IPS DF 6.9 (cell line): Measurements from ENCODE around the gene SMG9.

Experiments used
- DNase-seq: peaks from one replicate; pipeline ENCODE4 v3.0.0-alpha.2; 2013; ENCODE audit warnings: low read depth, low spot score
- H3K27ac ChIP-seq: one replicate; pipeline ENCODE4 v1.5.1; 2013; ENCODE audit warnings: low read length, control low read depth
- H3K27me3 ChIP-seq: 2 replicates; pipeline ENCODE4 v1.6.1; 2013; ENCODE audit warnings: mild to moderate bottlenecking, low read length; ENCODE audit not compliant: control insufficient read depth, insufficient read depth
- H3K36me3 ChIP-seq: 2 replicates; pipeline ENCODE4 v1.6.1; 2013; ENCODE audit warnings: low read length; ENCODE audit not compliant: control insufficient read depth, insufficient read depth
- H3K4me1 ChIP-seq: 2 replicates; pipeline ENCODE4 v1.6.1; 2013; ENCODE audit warnings: low read length; ENCODE audit not compliant: control insufficient read depth, insufficient read depth
- H3K4me3 ChIP-seq: 2 replicates; pipeline ENCODE4 v1.5.1; 2013; ENCODE audit warnings: mild to moderate bottlenecking, low read length
- H3K9me3 ChIP-seq: 2 replicates; pipeline ENCODE4 v1.6.1; 2013; ENCODE audit warnings: low read length, inconsistent platforms; ENCODE audit not compliant: control insufficient read depth, insufficient read depth
- WGBS: extraction: QIAGEN DNeasy Blood & Tissue Kit; methylation state at CpG from one replicate; pipeline ENCODE4 v1.1.7; 2013; ENCODE audit warnings: mixed read lengths, missing lambda C conversion rate; ENCODE audit not compliant: insufficient read length, insufficient coverage; 5-methylcytosine and 5-hydroxymethylcytosine counted together

The SMG9 gene

GRCh38 chr19:43755256-43755801 lies 567 bp upstream of the SMG9 start:
- H3K27me3 ChIP-seq = no peaks in the 10 kb centered on the region
- H3K27ac ChIP-seq = no peak overlapping the region
- no CpG with 5 or more reads among the region's 28 CpGs for WGBS
- no peaks in the 10 kb centered on the region for H3K9me3 ChIP-seq
- H3K4me1 ChIP-seq = no peaks in the 10 kb centered on the region; the same call in 1 of the 2 replicates
- no peak for DNase-seq
- H3K4me3 ChIP-seq = peak overlapping the region; percentile 51; the same call in 1 of the 2 replicates
- H3K36me3 ChIP-seq = no peaks in the 10 kb centered on the region

- no peaks in the 10 kb centered on the region; the same call in 1 of the 2 replicates for H3K4me1 ChIP-seq
- no peaks in the 10 kb centered on the region for H3K27me3 ChIP-seq
- H3K4me3 ChIP-seq = peak overlapping the region; percentile 51; the same call in 1 of the 2 replicates
- H3K36me3 ChIP-seq = no peaks in the 10 kb centered on the region
- DNase-seq = no peak
- H3K27ac ChIP-seq = no peak overlapping the region
- WGBS = no CpG with 5 or more reads among the region's 11 CpGs
- H3K9me3 ChIP-seq = no peaks in the 10 kb centered on the region
Measured at GRCh38 chr19:43754253-43754502, 584 bp downstream of the SMG9 start.

GRCh38 chr19:43752287-43752875 lies 2.4 kb downstream of the SMG9 start:
- H3K4me3 ChIP-seq = no peak overlapping the region
- H3K27ac ChIP-seq = no peak overlapping the region
- H3K27me3 ChIP-seq = no peaks in the 10 kb centered on the region
- H3K9me3 ChIP-seq = no peaks in the 10 kb centered on the region
- WGBS = no CpG with 5 or more reads among the region's 6 CpGs
- peaks cover 8% of the 10 kb centered on the region; the same call in 1 of the 2 replicates for H3K36me3 ChIP-seq
- DNase-seq = no peak
- no peaks in the 10 kb centered on the region; the same call in 1 of the 2 replicates for H3K4me1 ChIP-seq

GRCh38 chr19:43751466-43752220 lies 3.1 kb downstream of the SMG9 start:
- Histone ChIP-seq H3K4me3 (no peak overlapping the region), H3K4me1 (no peaks in the 10 kb centered on the region; the same call in 1 of the 2 replicates), H3K36me3 (peaks cover 14% of the 10 kb centered on the region; the same call in 1 of the 2 replicates), H3K27ac (no peak overlapping the region), H3K27me3 (no peaks in the 10 kb centered on the region), H3K9me3 (no peaks in the 10 kb centered on the region)
- no peak for DNase-seq
- no CpG with 5 or more reads among the region's 4 CpGs for WGBS

- no CpG with 5 or more reads among the region's 1 CpG for WGBS
- Histone ChIP-seq H3K4me1 (no peaks in the 10 kb centered on the region; the same call in 1 of the 2 replicates), H3K27ac (no peak overlapping the region), H3K4me3 (no peak overlapping the region), H3K9me3 (no peaks in the 10 kb centered on the region), H3K27me3 (no peaks in the 10 kb centered on the region), H3K36me3 (peaks cover 14% of the 10 kb centered on the region; the same call in 1 of the 2 replicates)
- DNase-seq = no peak
Measured at GRCh38 chr19:43749898-43750297, 4.9 kb downstream of the SMG9 start.

- DNase-seq = no peak
- no peaks in the 10 kb centered on the region for H3K9me3 ChIP-seq
- no peak overlapping the region for H3K4me3 ChIP-seq
- H3K27me3 ChIP-seq = no peaks in the 10 kb centered on the region
- H3K27ac ChIP-seq = no peak overlapping the region
- WGBS = no CpG with 5 or more reads among the region's 7 CpGs
- peaks cover 17% of the 10 kb centered on the region for H3K36me3 ChIP-seq
- H3K4me1 ChIP-seq = no peaks in the 10 kb centered on the region; the same call in 1 of the 2 replicates
Measured at GRCh38 chr19:43749152-43749551, 5.6 kb downstream of the SMG9 start.

- H3K4me3 ChIP-seq = no peak overlapping the region
- WGBS = no CpG with 5 or more reads among the region's 4 CpGs
- H3K27ac ChIP-seq = no peak overlapping the region
- H3K9me3 ChIP-seq = no peaks in the 10 kb centered on the region
- no peak for DNase-seq
- H3K36me3 ChIP-seq = peaks cover 17% of the 10 kb centered on the region
- H3K27me3 ChIP-seq = no peaks in the 10 kb centered on the region
- H3K4me1 ChIP-seq = no peaks in the 10 kb centered on the region; the same call in 1 of the 2 replicates
Measured at GRCh38 chr19:43748685-43749084, 6.1 kb downstream of the SMG9 start.

GRCh38 chr19:43748205-43748594 lies 6.6 kb downstream of the SMG9 start:
- no peak overlapping the region for H3K27ac ChIP-seq
- DNase-seq = no peak
- H3K36me3 ChIP-seq = peaks cover 17% of the 10 kb centered on the region
- WGBS = no CpG with 5 or more reads among the region's 4 CpGs
- no peaks in the 10 kb centered on the region for H3K27me3 ChIP-seq
- H3K4me1 ChIP-seq = no peaks in the 10 kb centered on the region
- H3K4me3 ChIP-seq = no peak overlapping the region
- H3K9me3 ChIP-seq = no peaks in the 10 kb centered on the region

- Histone ChIP-seq H3K27me3 (no peaks in the 10 kb centered on the region), H3K27ac (no peak overlapping the region), H3K4me3 (no peak overlapping the region), H3K9me3 (no peaks in the 10 kb centered on the region), H3K4me1 (no peaks in the 10 kb centered on the region), H3K36me3 (peaks cover 17% of the 10 kb centered on the region)
- DNase-seq = no peak
- WGBS = no CpG with 5 or more reads among the region's 16 CpGs
Measured at GRCh38 chr19:43747557-43748204, 7.1 kb downstream of the SMG9 start.

- H3K27ac ChIP-seq = no peak overlapping the region
- H3K4me1 ChIP-seq = no peaks in the 10 kb centered on the region
- H3K4me3 ChIP-seq = no peak overlapping the region
- DNase-seq = no peak
- WGBS = no CpG with 5 or more reads among the region's 3 CpGs
- H3K27me3 ChIP-seq = no peaks in the 10 kb centered on the region
- no peaks in the 10 kb centered on the region for H3K9me3 ChIP-seq
- H3K36me3 ChIP-seq = peaks cover 19% of the 10 kb centered on the region
Measured at GRCh38 chr19:43743059-43743458, 11.7 kb downstream of the SMG9 start.
